Measurements from ENCODE around the gene SNX9. TPM values are rescaled to one million over a fixed set of nuclear protein-coding genes. Genes with fewer than 3 reads are reported as not detected.

Gene SNX9
- total and polyA plus RNA-seq, 2 of the 4 experiments (the other 2 are of a cell fraction) = 35.3 to 41.2 TPM

- no peak for DNase-seq
- no peak overlapping the region for H2AK5ac ChIP-seq (ENCODE audit: low read depth, low read length)
- WGBS, 2 experiments (ENCODE audit: extremely low coverage in 2 of 2, insufficient read length in 1 of 2) = no CpG with 5 or more reads among the region's 7 CpGs
- no peak overlapping the region for H3K18ac ChIP-seq (ENCODE audit: low read depth, low read length)
- no peak overlapping the region for H2BK5ac ChIP-seq (ENCODE audit: low read depth, low read length, poor library complexity, severe bottlenecking)
- no peak overlapping the region for H3K4me3 ChIP-seq (ENCODE audit: insufficient read depth, low read depth, low read length)
- H3K9me3 ChIP-seq (ENCODE audit: control insufficient read depth, insufficient read depth, low read length) = no peaks in the 10 kb centered on the region
- peaks cover 12 to 29% of the 10 kb centered on the region in 2 experiments; a peak in 3 of 4 replicates for H3K79me1 ChIP-seq (ENCODE audit: low read depth in 1 of 2, low read length in 2 of 2)
- ChIA-PET CTCF (no interaction called here), POLR2A (ENCODE audit: unreplicated experiment) (no interaction called here)
- H4K5ac ChIP-seq (ENCODE audit: low read depth, low read length) = no peak overlapping the region
- no peak for TF ChIP-seq SMC3 (IDR thresholded peaks at IDR 0.05; ENCODE audit: low read depth, low read length)
- H3K14ac ChIP-seq (replicated peaks; ENCODE audit: low read depth, low read length) = no peak overlapping the region
- no peak overlapping the region for H3K4ac ChIP-seq (ENCODE audit: low read depth, low read length)
- peaks cover 42% of the 10 kb centered on the region for H3K36me3 ChIP-seq (ENCODE audit: control insufficient read depth, insufficient read depth, low read length)
- no peaks in the 10 kb centered on the region for H4K20me1 ChIP-seq (ENCODE audit: insufficient read depth, low read length)
- H3K23ac ChIP-seq (ENCODE audit: low read depth, low read length) = no peak overlapping the region
- H4K91ac ChIP-seq (ENCODE audit: insufficient read depth, low read depth, low read length) = no peak overlapping the region
- no peak overlapping the region for H3K27ac ChIP-seq (ENCODE audit: insufficient read depth, low read length)
- no peak overlapping the region for H3K4me2 ChIP-seq (ENCODE audit: low read depth, low read length)
- peaks cover 5% of the 10 kb centered on the region; the same call in 1 of the 2 replicates for H3K9me1 ChIP-seq (ENCODE audit: insufficient read depth, low read length)
- in situ Hi-C loops (cut with MboI; ENCODE audit: low sequenced_read_pairs) = no loop called here
- dilution Hi-C loops (cut with HindIII; ENCODE audit: low sequenced_read_pairs, unreplicated experiment) = no loop called here
- no peaks in the 10 kb centered on the region for H3K4me1 ChIP-seq (ENCODE audit: control insufficient read depth, insufficient read depth, low read length)
- H2BK120ac ChIP-seq (ENCODE audit: low read depth, low read length) = no peak overlapping the region
- no peak overlapping the region for H2BK15ac ChIP-seq (ENCODE audit: low read depth, low read length)
- no peak overlapping the region for H2AK9ac ChIP-seq (replicated peaks; ENCODE audit: low read depth, low read length, poor library complexity)
- intact Hi-C loops (cut with micrococcal nuclease) = no loop called here
- no peak overlapping the region for H3K56ac ChIP-seq (ENCODE audit: extremely low read depth, insufficient read depth, low read length)
- BruUV-seq (replicated peaks) = no TSS peak
- no peak overlapping the region for H2BK20ac ChIP-seq (ENCODE audit: low read depth, low read length)
- no peak for ATAC-seq (ENCODE audit: low read depth)
- no peak overlapping the region for H3K9ac ChIP-seq (ENCODE audit: low read depth, low read length)
- no peak overlapping the region for H2AFZ ChIP-seq (replicated peaks; ENCODE audit: low read length, poor library complexity)
- H4K8ac ChIP-seq (ENCODE audit: low read depth in 2 of 2, low read length in 2 of 2) = no peak overlapping the region
- no peaks in the 10 kb centered on the region for H3K27me3 ChIP-seq (ENCODE audit: control insufficient read depth, insufficient read depth, low read length)
Measured at GRCh38 chr6:157927011-157927410, 104.0 kb downstream of the SNX9 start.

All from IMR-90 (cell line).